ENCODE measurements around the gene CACNA1B. TPM values are rescaled to one million over a fixed set of nuclear protein-coding genes. Genes with fewer than 3 reads are reported as not detected.

Gene CACNA1B
- total and polyA plus RNA-seq, 8 donors = 0.16 to 1.3 (median 0.31) TPM

GRCh38 chr9:137953683-137954438, 76.3 kb downstream of the CACNA1B start:
- H3K9me3 ChIP-seq = no peaks in the 10 kb centered on the region
- DNase-seq (no peak), FAIRE-seq (no peak), ATAC-seq (no peak)
- no peaks in the 10 kb centered on the region for H3K4me1 ChIP-seq
- WGBS, 2 donors = 79 to 81% methylated on average over 10 of the region's 10 CpGs
- intact Hi-C loops (cut with DNase I) = no loop called here
- no peak for TF ChIP-seq CTCF (IDR thresholded peaks at IDR 0.05)
- no peak overlapping the region for H3K4me3 ChIP-seq
- H3K27ac ChIP-seq = no peak overlapping the region
- H3K27me3 ChIP-seq = no peaks in the 10 kb centered on the region
- no peaks in the 10 kb centered on the region for H3K36me3 ChIP-seq

GRCh38 chr9:137955224-137955570, 77.6 kb downstream of the CACNA1B start:
- DNase-seq (no peak), ATAC-seq (no peak), FAIRE-seq (no peak)
- Histone ChIP-seq H3K4me1 (no peaks in the 10 kb centered on the region), H3K36me3 (no peaks in the 10 kb centered on the region), H3K4me3 (no peak overlapping the region), H3K27ac (no peak overlapping the region), H3K27me3 (no peaks in the 10 kb centered on the region), H3K9me3 (no peaks in the 10 kb centered on the region)
- intact Hi-C loops (cut with DNase I) = no loop called here
- TF ChIP-seq CTCF (IDR thresholded peaks at IDR 0.05) = no peak
- 53 to 66% methylated on average over 5 of the region's 5 CpGs for WGBS, 2 donors

- no peak for FAIRE-seq
- Histone ChIP-seq H3K36me3 (no peaks in the 10 kb centered on the region), H3K4me1 (no peaks in the 10 kb centered on the region), H3K4me3 (no peak overlapping the region), H3K9me3 (no peaks in the 10 kb centered on the region), H3K27ac (no peak overlapping the region), H3K27me3 (no peaks in the 10 kb centered on the region)
- TF ChIP-seq CTCF (IDR thresholded peaks at IDR 0.05) = no peak
- no peak for ATAC-seq
- WGBS, 2 donors = 87 to 93% methylated on average over 14 of the region's 14 CpGs
- intact Hi-C loops (cut with DNase I) = no loop called here
- DNase-seq = no peak
Measured at GRCh38 chr9:137955586-137955985, 78.0 kb downstream of the CACNA1B start.

- WGBS, 2 donors = 71 to 75% methylated on average over 9 of the region's 9 CpGs
- intact Hi-C loops (cut with DNase I) = no loop called here
- Histone ChIP-seq H3K4me1 (no peaks in the 10 kb centered on the region), H3K27ac (no peak overlapping the region), H3K36me3 (no peaks in the 10 kb centered on the region), H3K4me3 (no peak overlapping the region), H3K9me3 (no peaks in the 10 kb centered on the region), H3K27me3 (no peaks in the 10 kb centered on the region)
- TF ChIP-seq CTCF (IDR thresholded peaks at IDR 0.05) = no peak
- no peak for DNase-seq
- no peak for ATAC-seq
- FAIRE-seq = no peak
Measured at GRCh38 chr9:137956039-137956438, 78.5 kb downstream of the CACNA1B start.

GRCh38 chr9:137956688-137957385, 79.3 kb downstream of the CACNA1B start:
- H3K27me3 ChIP-seq = no peaks in the 10 kb centered on the region
- DNase-seq (no peak), FAIRE-seq (no peak), ATAC-seq (no peak)
- intact Hi-C loops (cut with DNase I) = no loop called here
- TF ChIP-seq CTCF (IDR thresholded peaks at IDR 0.05) = no peak
- 67 to 71% methylated on average over 15 of the region's 15 CpGs for WGBS, 2 donors
- no peaks in the 10 kb centered on the region for H3K9me3 ChIP-seq
- no peak overlapping the region for H3K27ac ChIP-seq
- H3K4me1 ChIP-seq = no peaks in the 10 kb centered on the region
- H3K36me3 ChIP-seq = no peaks in the 10 kb centered on the region
- H3K4me3 ChIP-seq = no peak overlapping the region

Data from pancreas (tissue), 10 donors.